ENCODE measurements around the gene ZKSCAN4.

- TF ChIP-seq CTCF (IDR thresholded peaks at IDR 0.05) (no peak), POLR2A (IDR thresholded peaks at IDR 0.05) (no peak)
Measured at GRCh38 chr6:28217890-28218289, 34.2 kb downstream of the ZKSCAN4 start.
